ENCODE results near the gene UGT1A7.

The UGT1A7 gene

GRCh38 chr2:233758849-233759248 lies 77.1 kb downstream of the UGT1A7 start:
- Histone ChIP-seq H3K79me2 (ENCODE audit: insufficient read depth, low read length) (no peaks in the 10 kb centered on the region), H3F3A (ENCODE audit: insufficient read depth) (no peaks in the 10 kb centered on the region), H3K9me3 (ENCODE audit: insufficient read depth, low read length) (no peaks in the 10 kb centered on the region), H3K36me3 (ENCODE audit: low read length) (no peaks in the 10 kb centered on the region), H4K20me1 (ENCODE audit: low read depth, low read length) (no peaks in the 10 kb centered on the region), H2AFZ (ENCODE audit: low read depth, low read length, severe bottlenecking) (no peak overlapping the region), H3K9me2 (replicated peaks; ENCODE audit: insufficient read depth, low read length) (no peaks in the 10 kb centered on the region), H3K9ac (ENCODE audit: low read length) (no peak overlapping the region), H3K4me3 (ENCODE audit: insufficient read depth, low read length, poor library complexity, severe bottlenecking) (no peak overlapping the region), H3K27ac (ENCODE audit: low read depth, low read length) (no peak overlapping the region), H3K4me2 (ENCODE audit: low read depth, low read length, poor library complexity, severe bottlenecking) (no peak overlapping the region), H3K27me3 (ENCODE audit: low read length) (no peaks in the 10 kb centered on the region)
- TF ChIP-seq CTCF (IDR thresholded peaks at IDR 0.05; ENCODE audit: insufficient read depth, low read length, poor library complexity, severe bottlenecking) (no peak), EZH2phosphoT487 (conservative IDR thresholded peaks at IDR 0.05; ENCODE audit: low read length) (no peak)

GRCh38 chr2:233760043-233760442 lies 78.3 kb downstream of the UGT1A7 start, which contains the start of gene UGT1A1:
TSS of gene UGT1A1 (plus strand) at chr2:233760270. CDS start at chr2:233760288, 18 bp downstream.
- Histone ChIP-seq H3F3A (ENCODE audit: insufficient read depth) (no peaks in the 10 kb centered on the region), H3K9ac (ENCODE audit: low read length) (no peak within 1 kb of the TSS), H3K36me3 (ENCODE audit: low read length) (no peaks in the 10 kb centered on the region), H3K79me2 (ENCODE audit: insufficient read depth, low read length) (no peaks in the 10 kb centered on the region), H3K27me3 (ENCODE audit: low read length) (no peaks in the 10 kb centered on the region), H3K4me3 (ENCODE audit: insufficient read depth, low read length, poor library complexity, severe bottlenecking) (no peak within 1 kb of the TSS), H3K27ac (ENCODE audit: low read depth, low read length) (no peak within 1 kb of the TSS), H3K9me2 (replicated peaks; ENCODE audit: insufficient read depth, low read length) (no peaks in the 10 kb centered on the region), H3K9me3 (ENCODE audit: insufficient read depth, low read length) (no peaks in the 10 kb centered on the region), H3K4me2 (ENCODE audit: low read depth, low read length, poor library complexity, severe bottlenecking) (no peak within 1 kb of the TSS), H4K20me1 (ENCODE audit: low read depth, low read length) (no peaks in the 10 kb centered on the region), H2AFZ (ENCODE audit: low read depth, low read length, severe bottlenecking) (no peak within 1 kb of the TSS)
- TF ChIP-seq EZH2phosphoT487 (conservative IDR thresholded peaks at IDR 0.05; ENCODE audit: low read length) (no peak), CTCF (IDR thresholded peaks at IDR 0.05; ENCODE audit: insufficient read depth, low read length, poor library complexity, severe bottlenecking) (no peak)

- no peaks in the 10 kb centered on the region for H3K9me2 ChIP-seq (replicated peaks; ENCODE audit: insufficient read depth, low read length)
- no peak overlapping the region for H3K4me2 ChIP-seq (ENCODE audit: low read depth, low read length, poor library complexity, severe bottlenecking)
- H3K27me3 ChIP-seq (ENCODE audit: low read length), result no peaks in the 10 kb centered on the region
- no peak overlapping the region for H3K4me3 ChIP-seq (ENCODE audit: insufficient read depth, low read length, poor library complexity, severe bottlenecking)
- no peak overlapping the region for H2AFZ ChIP-seq (ENCODE audit: low read depth, low read length, severe bottlenecking)
- no peaks in the 10 kb centered on the region for H4K20me1 ChIP-seq (ENCODE audit: low read depth, low read length)
- H3K79me2 ChIP-seq (ENCODE audit: insufficient read depth, low read length), result no peaks in the 10 kb centered on the region
- H3K9me3 ChIP-seq (ENCODE audit: insufficient read depth, low read length), result no peaks in the 10 kb centered on the region
- no peaks in the 10 kb centered on the region for H3F3A ChIP-seq (ENCODE audit: insufficient read depth)
- no peaks in the 10 kb centered on the region for H3K36me3 ChIP-seq (ENCODE audit: low read length)
- no peak for TF ChIP-seq EZH2phosphoT487 (conservative IDR thresholded peaks at IDR 0.05; ENCODE audit: low read length)
- no peak for TF ChIP-seq CTCF (IDR thresholded peaks at IDR 0.05; ENCODE audit: insufficient read depth, low read length, poor library complexity, severe bottlenecking)
- no peak overlapping the region for H3K27ac ChIP-seq (ENCODE audit: low read depth, low read length)
- no peak overlapping the region for H3K9ac ChIP-seq (ENCODE audit: low read length)
Observed at GRCh38 chr2:233761040-233761769, 79.5 kb downstream of the UGT1A7 start.
